ENCODE measurements around the gene AFP.

- no peak for TF ChIP-seq TSHZ2 (CRISPR knock-in tag; IDR thresholded peaks at IDR 0.05)
- TF ChIP-seq SNAI2 (CRISPR knock-in tag; IDR thresholded peaks at IDR 0.05): no peak
- TF ChIP-seq ZFP30 (CRISPR knock-in tag; IDR thresholded peaks at IDR 0.05): no peak
- TF ChIP-seq ZNF70 (CRISPR knock-in tag; IDR thresholded peaks at IDR 0.05): no peak
- TF ChIP-seq BACH2 (CRISPR knock-in tag; IDR thresholded peaks at IDR 0.05; ENCODE audit: borderline replicate concordance): no peak
- no peak for TF ChIP-seq ZFP3 (CRISPR knock-in tag; IDR thresholded peaks at IDR 0.05)
- TF ChIP-seq ARNTL (CRISPR knock-in tag; IDR thresholded peaks at IDR 0.05; ENCODE audit: borderline replicate concordance, low read depth): no peak
- no peak for TF ChIP-seq PPARA (CRISPR knock-in tag; IDR thresholded peaks at IDR 0.05; ENCODE audit: borderline replicate concordance)
- no peak for TF ChIP-seq OSR1 (CRISPR knock-in tag; IDR thresholded peaks at IDR 0.05)
Measured at GRCh38 chr4:73426666-73427065, 9.4 kb upstream of the AFP start.
